Right atrium auricular region (tissue), 2 donors: Measurements from ENCODE around the gene SIAE. TPM values are rescaled to one million over a fixed set of nuclear protein-coding genes. Genes with fewer than 3 reads are reported as not detected.

Experiments
- DNase-seq: peaks from one replicate; pipeline ENCODE4 v3.0.0-alpha.2; 2019; ENCODE audit warnings: low spot score
- H3K27ac ChIP-seq, 2 donors: fragments of 200-600 bp; sonication (generic); 1 replicate in 1 of 2; 2 replicates in 1 of 2; pipeline ENCODE4 v1.5.1; 2016 to 2019
- H3K27me3 ChIP-seq, 2 donors: fragments of 200-600 bp; sonication (generic); one replicate each; pipeline versions ENCODE4 v1.5.1 to v1.6.0; 2017 to 2019
- H3K36me3 ChIP-seq: fragments of 200-600 bp; sonication (generic); one replicate; pipeline ENCODE4 v1.5.1; 2016
- H3K4me1 ChIP-seq, 2 donors: fragments of 200-600 bp; sonication (generic); one replicate each; pipeline versions ENCODE4 v1.5.1 to v1.6.0; 2017 to 2019
- H3K4me3 ChIP-seq, 2 donors: fragments of 200-600 bp; sonication (generic); 1 replicate in 1 of 2; 2 replicates in 1 of 2; pipeline ENCODE4 v1.5.1; 2017 to 2019; ENCODE audit warnings: mild to moderate bottlenecking in 1 of 2, moderate library complexity in 1 of 2
- H3K9me3 ChIP-seq, 2 donors: fragments of 200-600 bp; sonication (generic); one replicate each; pipeline ENCODE4 v1.5.1; 2019
- CTCF ChIP-seq, 2 donors: fragments of 200-600 bp; sonication (generic); IDR thresholded peaks; one replicate each; pipeline ENCODE4 v1.5.1; 2019; ENCODE audit warnings: antibody characterized with exemption in 2 of 2
- total RNA-seq, 2 donors: library from RNA; depleted of rRNA; stranded (reverse); fragments of >200 nt; gene quantifications; one replicate each; pipeline ENCODE4 v1.1.0, GENCODE V29; 2016

SIAE gene
- total RNA-seq, 2 donors from 2014 or later: 12.5 to 40.8 TPM

GRCh38 chr11:124584681-124585372, 88.7 kb downstream of the SIAE start:
- Histone ChIP-seq H3K36me3 (no peaks in the 10 kb centered on the region), H3K27me3 (no peaks in the 10 kb centered on the region), H3K4me3 (no peak overlapping the region), H3K9me3 (no peaks in the 10 kb centered on the region), H3K4me1 (no peaks in the 10 kb centered on the region), H3K27ac (no peak overlapping the region)
- TF ChIP-seq CTCF (IDR thresholded peaks at IDR 0.05): no peak
- DNase-seq: no peak

GRCh38 chr11:124583781-124584180, 89.8 kb downstream of the SIAE start:
- Histone ChIP-seq H3K9me3 (no peaks in the 10 kb centered on the region), H3K4me1 (no peaks in the 10 kb centered on the region), H3K36me3 (no peaks in the 10 kb centered on the region), H3K27ac (no peak overlapping the region), H3K4me3 (no peak overlapping the region), H3K27me3 (no peaks in the 10 kb centered on the region)
- no peak for TF ChIP-seq CTCF (IDR thresholded peaks at IDR 0.05)
- DNase-seq: no peak

Other genes with a start within 250 kb of the SIAE start
- not detected for gene OR8B4, start 248.9 kb downstream of the SIAE start, total RNA-seq
- gene OR8B8, start 228.0 kb downstream of the SIAE start, total RNA-seq: not detected
- gene OR8B12, start 130.1 kb downstream of the SIAE start, total RNA-seq: not detected
- not detected for gene OR8A1, start 103.7 kb downstream of the SIAE start, total RNA-seq
- gene PANX3, start 62.3 kb downstream of the SIAE start, total RNA-seq: not detected
- gene TBRG1, start 50.9 kb downstream of the SIAE start, total RNA-seq: 10 to 100 TPM; 20.0 to 27.6 TPM
- 1 to 10 TPM; 4.7 to 5.9 TPM for gene SPA17, start 165 bp upstream of the SIAE start, total RNA-seq
- gene NRGN, start 66.2 kb upstream of the SIAE start, total RNA-seq: 1 to 10 TPM; 2.2 to 2.8 TPM
- gene VSIG2, start 78.5 kb upstream of the SIAE start, total RNA-seq: 1 to 10 TPM; 1.1 to 6.3 TPM
- 10 to 100 TPM; 60.6 to 64.6 TPM for gene ESAM, start 88.6 kb upstream of the SIAE start, total RNA-seq
- 1 to 10 TPM; 2.9 to 6.5 TPM for gene MSANTD2, start 126.7 kb upstream of the SIAE start, total RNA-seq
- 10 to 100 TPM in 1 of 2 donors, 1 to 10 TPM in 1; 6.4 to 10.1 TPM for gene ROBO3, start 191.7 kb upstream of the SIAE start, total RNA-seq
- gene ROBO4, start 224.1 kb upstream of the SIAE start, total RNA-seq: 10 to 100 TPM; 16.2 to 21.6 TPM
- gene HEPN1, start 245.5 kb upstream of the SIAE start, total RNA-seq: not detected